HG03108 (cell line): ENCODE measurements around the gene TCTN3.
"Not testable (repeated sequence)": the region's sequence is repeated elsewhere in the genome, so short reads cannot be mapped to it uniquely, and the experiment has no call there.

Source experiments
- ATAC-seq: cut with Tn5 transposase; IDR thresholded peaks from one replicate; pipeline ENCODE4 v1.9.1; 2021; ENCODE audit warnings: moderate library complexity; ENCODE audit not compliant: unreplicated experiment

Gene TCTN3

GRCh38 chr10:95637140-95637539 lies 56.6 kb downstream of the TCTN3 start:
- ATAC-seq = no peak

DNA sequence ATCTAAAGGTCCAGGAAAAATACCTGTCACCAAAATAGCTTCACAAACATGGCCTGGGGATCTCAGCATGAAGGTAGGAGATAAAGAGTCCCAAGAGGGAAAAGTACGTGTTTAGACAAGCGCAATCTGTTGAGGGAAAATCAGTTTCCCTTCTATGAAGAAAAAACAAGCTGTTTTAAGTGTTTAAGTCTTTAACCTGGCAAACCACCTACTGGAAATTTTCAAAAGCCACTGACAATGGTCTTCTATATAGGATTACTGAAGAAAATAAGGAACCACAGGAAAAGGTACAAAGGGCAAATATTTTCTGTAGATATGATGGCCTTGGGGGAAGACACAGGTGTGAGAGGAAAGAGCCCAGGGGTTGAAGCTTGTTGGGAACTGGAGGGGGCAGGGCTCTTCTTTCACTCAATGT lies 58.4 kb downstream of the TCTN3 start:
- ATAC-seq = no peak

DNA sequence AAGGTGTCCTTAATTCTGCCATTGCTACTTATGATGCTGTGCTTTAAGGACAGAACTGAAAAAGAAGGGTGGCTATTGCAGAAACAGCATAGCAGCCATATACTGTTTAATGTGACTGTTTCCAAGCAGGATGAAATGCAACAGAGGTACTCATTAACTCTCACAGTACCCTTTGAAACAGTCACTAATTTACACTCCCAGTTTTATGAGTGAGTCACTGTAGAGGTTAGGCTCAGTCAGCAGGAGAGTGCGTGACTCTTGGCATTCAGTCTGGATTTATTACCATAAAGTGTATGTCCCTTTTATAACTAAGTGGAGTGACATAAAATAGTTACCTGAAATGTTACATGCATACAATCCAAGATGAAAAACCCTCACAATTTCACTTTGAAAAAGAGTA lies 64.9 kb downstream of the TCTN3 start:
- ATAC-seq = no peak

DNA sequence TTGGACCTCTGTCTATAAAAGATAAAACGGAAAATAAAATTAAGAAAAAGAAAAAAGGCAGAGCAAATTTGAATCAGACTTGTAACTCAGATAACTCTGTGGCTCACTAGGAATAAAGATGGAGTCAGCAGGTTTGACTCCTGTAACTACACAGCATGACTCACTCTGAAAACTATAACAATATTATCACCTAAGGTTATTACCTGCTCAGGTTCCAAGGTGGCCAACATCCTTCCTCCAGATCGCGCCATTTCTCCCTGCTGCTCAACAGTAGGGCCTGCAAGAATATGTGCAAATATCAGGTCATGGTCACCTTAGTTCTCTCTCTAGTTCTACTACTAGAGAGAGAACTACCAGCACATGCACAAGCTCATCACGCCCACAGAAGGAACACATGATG lies 67.2 kb downstream of the TCTN3 start:
- no peak for ATAC-seq

- not testable (repeated sequence) for ATAC-seq
These were observed 73.3 kb downstream of the TCTN3 start for GRCh38 chr10:95620415-95620814.

GRCh38 chr10:95618101-95618500 lies 75.6 kb downstream of the TCTN3 start:
- ATAC-seq = no peak

GRCh38 chr10:95616446-95616845 lies 77.3 kb downstream of the TCTN3 start:
- ATAC-seq = no peak
